IPS DF 4.7 (cell line): Measurements from ENCODE around the gene TMEM151B.
"Not testable (repeated sequence)": the region's sequence is repeated elsewhere in the genome, so short reads cannot be mapped to it uniquely, and the experiment has no call there.

ENCODE experiments used
- DNase-seq: peaks from one replicate; pipeline ENCODE4 v3.0.0-alpha.2; 2013; ENCODE audit warnings: low spot score; ENCODE audit errors: extremely low read depth

Gene TMEM151B

GRCh38 chr6:44304282-44305199 is 34.3 kb downstream of the TMEM151B start:
- DNase-seq: no peak

GRCh38 chr6:44305200-44305725 is 35.0 kb downstream of the TMEM151B start:
- DNase-seq: no peak

- no peak for DNase-seq
Measured at GRCh38 chr6:44306710-44307109, 36.5 kb downstream of the TMEM151B start.

GRCh38 chr6:44307217-44307616 is 37.0 kb downstream of the TMEM151B start:
- no peak for DNase-seq

GRCh38 chr6:44309092-44309491 is 38.8 kb downstream of the TMEM151B start:
- DNase-seq: no peak

GRCh38 chr6:44309631-44310030 is 39.4 kb downstream of the TMEM151B start:
- no peak for DNase-seq

- no peak for DNase-seq
Measured at GRCh38 chr6:44310241-44310640, 40.0 kb downstream of the TMEM151B start.

GRCh38 chr6:44311304-44311703 is 41.1 kb downstream of the TMEM151B start:
- no peak for DNase-seq

GRCh38 chr6:44311767-44312166 is 41.5 kb downstream of the TMEM151B start:
- no peak for DNase-seq

GRCh38 chr6:44312901-44313788 is 42.9 kb downstream of the TMEM151B start, which contains the start of gene AARS2:
TSS of gene AARS2 (minus strand) at chr6:44313347. CDS start at chr6:44313323, 24 bp downstream.
- peak; percentile 66 for DNase-seq

- DNase-seq: not testable (repeated sequence)
Measured at GRCh38 chr6:44314657-44315056, 44.4 kb downstream of the TMEM151B start.

- no peak for DNase-seq
Measured at GRCh38 chr6:44315516-44315915, 45.3 kb downstream of the TMEM151B start.

GRCh38 chr6:44315951-44316350 is 45.7 kb downstream of the TMEM151B start:
- DNase-seq: no peak

- no peak for DNase-seq
Measured at GRCh38 chr6:44316481-44316880, 46.2 kb downstream of the TMEM151B start.

- not testable (repeated sequence) for DNase-seq
Measured at GRCh38 chr6:44317136-44317631, 46.9 kb downstream of the TMEM151B start.

- DNase-seq: no peak
Measured at GRCh38 chr6:44321210-44321609, 51.0 kb downstream of the TMEM151B start.

- DNase-seq: no peak
Measured at GRCh38 chr6:44327096-44327495, 56.8 kb downstream of the TMEM151B start.

GRCh38 chr6:44327760-44328159 is 57.5 kb downstream of the TMEM151B start:
- no peak for DNase-seq

GRCh38 chr6:44328203-44328602 is 58.0 kb downstream of the TMEM151B start:
- not testable (repeated sequence) for DNase-seq

- DNase-seq: no peak
Measured at GRCh38 chr6:44329858-44330257, 59.6 kb downstream of the TMEM151B start.

GRCh38 chr6:44332585-44332984 is 62.3 kb downstream of the TMEM151B start:
- DNase-seq: no peak
